Epidermal melanocyte (primary cell): ENCODE measurements around the gene COL23A1.
"Not testable (repeated sequence)": the region's sequence is repeated elsewhere in the genome, so short reads cannot be mapped to it uniquely, and the experiment has no call there.

ENCODE experiments used
- DNase-seq: peaks from one replicate; pipeline ENCODE4 v3.0.0; 2011; ENCODE audit warnings: low spot score; ENCODE audit not compliant: insufficient read length

The COL23A1 gene

GRCh38 chr5:178245389-178245788, 344.8 kb downstream of the COL23A1 start:
- no peak for DNase-seq

GRCh38 chr5:178244576-178244975, 345.6 kb downstream of the COL23A1 start:
- no peak for DNase-seq

DNA sequence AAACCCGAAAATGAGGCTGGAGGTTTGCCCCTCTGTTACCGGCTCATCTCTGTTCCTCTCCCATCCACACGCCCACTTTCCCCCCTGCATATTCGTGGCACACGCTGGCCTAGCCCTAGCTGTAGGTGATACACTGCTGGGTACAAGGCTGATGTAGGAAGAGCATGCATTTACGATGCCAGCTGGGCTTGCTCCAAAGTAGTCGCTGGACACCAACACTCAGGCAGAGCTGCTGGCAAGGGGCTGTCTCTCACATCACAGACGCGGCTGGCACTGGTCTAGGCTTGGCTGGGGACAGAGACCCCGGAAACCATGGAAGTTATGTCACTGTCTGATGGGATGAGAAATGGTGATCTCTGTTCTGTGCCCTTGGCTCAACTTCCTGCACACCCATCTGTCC, 347.8 kb downstream of the COL23A1 start:
- DNase-seq: no peak

GRCh38 chr5:178241688-178242231, 348.4 kb downstream of the COL23A1 start:
- DNase-seq: no peak

DNA sequence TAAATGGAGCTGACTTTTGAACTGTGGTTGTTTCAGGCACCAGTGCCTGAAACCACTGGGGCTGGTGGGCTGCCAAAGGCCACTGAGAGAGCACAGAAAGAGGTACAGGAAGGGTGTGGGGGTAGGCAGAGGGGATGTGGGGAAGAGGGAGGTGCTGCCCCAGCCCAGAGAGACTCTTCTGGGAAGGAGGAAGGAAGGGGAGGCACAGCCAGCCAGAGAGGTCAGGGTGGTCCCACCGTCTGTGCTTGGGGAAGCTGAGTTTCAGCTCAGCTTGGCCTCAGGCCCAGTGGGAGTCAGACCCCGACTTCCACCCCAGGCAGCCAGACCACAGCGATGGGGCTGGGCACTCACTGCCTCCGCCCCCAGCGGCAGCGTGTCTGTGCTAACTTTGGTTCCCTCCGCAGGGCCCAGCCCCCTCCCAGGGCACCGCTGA, 348.9 kb downstream of the COL23A1 start:
- no peak for DNase-seq

- no peak for DNase-seq
Observed at GRCh38 chr5:178240766-178241165, 349.4 kb downstream of the COL23A1 start.

DNA sequence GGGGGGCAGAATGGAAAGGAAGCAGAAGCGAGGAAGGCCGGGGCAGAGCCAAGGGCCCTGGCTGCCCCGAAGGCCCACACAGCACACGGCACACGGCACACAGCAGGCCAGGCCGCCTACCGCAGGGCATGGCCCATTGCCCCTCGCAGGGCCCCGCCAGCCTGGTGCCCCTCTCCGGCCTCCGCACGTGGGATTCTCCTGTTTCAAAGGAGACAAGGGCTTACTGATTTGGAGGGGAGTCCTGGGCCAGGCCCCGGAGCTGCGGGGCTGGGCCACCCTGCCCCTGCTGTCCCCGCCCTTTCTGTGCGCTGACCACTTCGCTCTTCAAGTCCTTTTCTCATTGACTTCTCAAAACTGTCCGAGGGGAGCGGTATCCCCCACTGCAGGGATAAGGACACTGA, 349.9 kb downstream of the COL23A1 start:
- no peak for DNase-seq

DNA sequence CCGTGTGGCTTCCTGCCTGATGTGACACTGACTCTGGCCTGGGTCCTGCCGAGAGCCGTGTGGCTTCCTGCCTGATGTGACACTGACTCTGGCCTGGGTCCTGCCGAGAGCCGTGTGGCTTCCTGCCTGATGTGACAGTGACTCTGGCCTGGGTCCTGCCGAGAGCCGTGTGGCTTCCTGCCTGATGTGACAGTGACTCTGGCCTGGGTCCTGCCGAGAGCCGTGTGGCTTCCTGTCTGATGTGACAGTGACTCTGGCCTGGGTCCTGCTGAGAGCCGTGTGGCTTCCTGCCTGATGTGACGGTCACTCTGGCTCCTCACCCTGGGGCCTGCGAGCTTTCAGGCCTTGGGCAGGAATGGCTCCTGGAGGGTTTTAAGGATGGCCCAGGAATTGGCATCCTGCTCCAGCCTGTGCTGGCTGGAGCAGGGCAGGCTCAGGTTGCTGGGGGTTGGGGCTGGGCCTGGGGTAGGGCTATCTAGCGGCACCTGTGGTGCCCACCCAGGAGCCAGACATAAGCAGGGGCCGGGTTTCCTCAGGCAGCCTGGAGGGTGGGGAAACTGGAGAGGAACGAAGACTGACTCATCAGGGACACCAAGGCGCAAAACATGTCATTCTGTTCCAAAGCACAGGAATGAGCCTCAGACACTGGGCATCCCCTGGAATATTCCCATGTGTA, 350.4 kb downstream of the COL23A1 start:
- DNase-seq: not testable (repeated sequence)

GRCh38 chr5:178238711-178239592, 351.2 kb downstream of the COL23A1 start:
- DNase-seq: no peak

DNA sequence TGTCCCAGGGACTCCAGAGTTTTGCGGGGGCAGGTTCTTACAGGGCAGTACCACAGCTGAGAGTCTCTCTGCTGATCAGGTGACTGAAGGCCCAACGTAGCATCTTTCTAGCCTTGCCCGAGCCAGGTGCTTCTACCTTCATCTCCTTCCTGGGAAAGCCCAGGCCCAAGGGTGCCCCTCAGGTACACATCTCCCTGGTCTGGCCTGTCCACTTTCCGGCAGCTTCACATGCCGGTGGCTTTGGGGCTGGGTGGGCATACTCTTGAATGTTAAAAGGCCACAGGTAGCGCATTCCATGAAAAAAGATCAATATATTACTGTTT, 351.9 kb downstream of the COL23A1 start:
- DNase-seq: no peak

DNA sequence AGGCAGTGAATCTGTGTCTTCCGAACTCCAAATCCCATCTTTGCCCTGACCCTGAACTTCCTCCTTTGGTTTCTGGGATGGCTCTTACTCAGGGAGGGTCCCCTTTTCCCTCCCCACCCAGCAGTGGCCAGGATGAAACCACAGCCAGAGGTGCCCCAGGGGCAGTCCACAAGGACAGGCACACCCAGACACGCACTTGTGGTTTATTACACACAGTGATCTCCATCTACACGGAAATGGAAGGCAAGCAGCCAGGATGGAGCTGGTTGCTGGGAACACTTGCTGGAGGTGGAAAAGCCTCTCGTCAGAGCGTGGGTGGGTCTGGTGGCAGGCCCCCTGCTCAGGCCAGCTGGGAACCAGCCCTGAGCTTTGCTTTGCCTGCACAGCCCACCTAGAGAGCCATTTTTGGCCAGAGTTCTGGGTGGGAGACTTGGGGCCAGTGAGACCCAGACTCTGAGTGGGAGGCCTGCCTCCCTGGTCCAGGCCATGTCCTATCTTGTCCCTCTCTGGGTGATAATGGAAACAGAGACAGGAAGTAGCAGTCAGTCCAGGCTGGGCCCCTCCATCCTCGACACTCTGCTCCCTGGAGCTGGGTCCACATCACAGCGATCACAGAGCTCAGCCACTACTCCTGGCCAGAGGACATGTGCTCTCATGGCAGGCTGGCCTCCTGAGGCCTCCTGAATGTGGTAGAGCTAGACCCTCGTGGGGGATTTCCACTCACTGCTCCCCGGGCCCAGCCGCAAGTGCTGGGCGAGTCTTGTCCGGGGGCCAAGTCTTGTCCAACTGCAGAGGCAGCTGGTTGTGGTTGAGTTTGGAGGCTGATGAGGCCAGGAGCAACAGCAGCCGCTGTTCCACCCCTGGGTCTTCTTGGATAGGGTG, 352.5 kb downstream of the COL23A1 start:
- DNase-seq: no peak

DNA sequence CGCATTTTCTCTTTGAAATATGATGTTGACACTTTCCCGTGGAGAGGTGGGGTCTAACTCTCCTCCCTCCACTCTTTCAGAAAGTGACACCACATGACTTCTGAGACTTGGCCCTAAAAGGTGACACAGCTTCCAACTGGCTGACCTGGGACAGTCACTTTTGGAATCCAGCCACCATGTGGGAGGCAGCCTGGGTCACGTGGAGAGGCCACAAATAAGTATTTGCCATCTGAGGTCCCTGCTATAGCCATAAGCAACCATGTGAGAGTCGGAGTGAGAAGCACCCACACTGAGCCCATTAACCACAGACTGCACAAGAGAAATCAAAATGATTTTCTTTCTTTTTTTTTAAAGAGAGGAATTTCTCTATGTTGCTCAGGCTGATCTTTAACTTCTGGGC, 353.5 kb downstream of the COL23A1 start:
- DNase-seq: no peak

DNA sequence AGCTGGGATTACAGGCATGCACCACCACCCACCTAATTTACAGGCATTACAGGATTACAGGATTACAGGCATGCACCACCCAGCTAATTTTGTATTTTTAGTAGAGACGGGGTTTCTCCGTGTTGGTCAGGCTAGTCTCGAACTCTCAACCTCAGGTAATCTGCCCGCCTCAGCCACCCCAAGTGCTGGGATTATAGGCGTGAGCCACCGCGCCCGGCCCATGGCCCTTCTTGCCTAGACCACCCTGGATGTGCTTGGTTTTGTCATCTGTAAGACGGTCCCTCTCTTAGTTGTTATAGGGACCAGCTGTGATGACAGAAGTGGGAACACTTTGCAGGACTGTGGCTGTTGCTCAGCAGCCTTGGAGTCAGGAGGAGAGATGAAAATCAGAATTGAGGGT, 354.1 kb downstream of the COL23A1 start:
- DNase-seq: no peak

DNA sequence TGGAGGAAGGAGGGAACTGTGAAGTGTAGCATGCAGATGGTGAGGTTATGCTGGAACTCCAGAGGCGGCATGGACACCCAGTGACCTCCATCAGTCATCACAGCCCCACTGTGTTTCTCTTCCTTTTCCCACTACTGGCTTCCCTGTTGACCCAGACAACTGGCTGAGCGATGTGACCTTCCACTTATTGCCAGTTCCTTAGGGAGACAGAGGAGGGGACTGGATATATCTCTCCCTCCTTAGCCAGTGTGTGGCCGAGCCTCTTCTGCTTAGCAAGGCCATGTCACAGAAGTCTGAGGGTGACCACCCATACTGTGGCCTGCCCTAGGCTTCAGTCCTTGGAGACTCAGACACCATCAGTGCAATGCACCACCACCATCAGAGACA, 354.6 kb downstream of the COL23A1 start:
- DNase-seq: no peak

- DNase-seq: peak; percentile 74
Observed at GRCh38 chr5:178234750-178235587, 355.2 kb downstream of the COL23A1 start.

- DNase-seq: no peak
Observed at GRCh38 chr5:178234121-178234749, 356.0 kb downstream of the COL23A1 start.

DNA sequence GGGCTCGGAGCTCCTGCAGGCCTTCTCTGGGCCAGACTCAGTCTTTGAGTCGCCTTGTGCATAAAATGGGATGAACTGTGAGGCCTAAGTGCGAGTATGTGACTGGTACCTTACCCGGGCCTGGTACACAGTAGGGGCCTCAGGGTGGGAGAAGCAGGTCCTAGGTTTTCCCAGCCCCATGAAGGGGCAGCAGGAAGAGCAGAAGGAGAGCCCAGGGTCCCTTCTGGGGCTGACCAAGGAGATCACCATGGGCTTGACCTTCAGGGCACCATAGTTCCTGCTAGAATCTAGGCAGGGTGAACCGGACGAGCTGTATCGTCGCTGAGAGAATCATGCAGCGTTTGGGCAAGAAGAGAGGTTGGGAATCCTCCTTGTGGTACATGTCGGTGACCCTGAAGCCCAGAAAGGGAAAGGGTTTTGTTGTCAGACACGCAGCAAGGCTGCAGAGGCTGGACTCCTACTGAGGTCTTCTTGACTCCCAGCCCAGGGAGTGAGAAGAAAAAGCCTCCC, 357.2 kb downstream of the COL23A1 start:
- DNase-seq: no peak

DNA sequence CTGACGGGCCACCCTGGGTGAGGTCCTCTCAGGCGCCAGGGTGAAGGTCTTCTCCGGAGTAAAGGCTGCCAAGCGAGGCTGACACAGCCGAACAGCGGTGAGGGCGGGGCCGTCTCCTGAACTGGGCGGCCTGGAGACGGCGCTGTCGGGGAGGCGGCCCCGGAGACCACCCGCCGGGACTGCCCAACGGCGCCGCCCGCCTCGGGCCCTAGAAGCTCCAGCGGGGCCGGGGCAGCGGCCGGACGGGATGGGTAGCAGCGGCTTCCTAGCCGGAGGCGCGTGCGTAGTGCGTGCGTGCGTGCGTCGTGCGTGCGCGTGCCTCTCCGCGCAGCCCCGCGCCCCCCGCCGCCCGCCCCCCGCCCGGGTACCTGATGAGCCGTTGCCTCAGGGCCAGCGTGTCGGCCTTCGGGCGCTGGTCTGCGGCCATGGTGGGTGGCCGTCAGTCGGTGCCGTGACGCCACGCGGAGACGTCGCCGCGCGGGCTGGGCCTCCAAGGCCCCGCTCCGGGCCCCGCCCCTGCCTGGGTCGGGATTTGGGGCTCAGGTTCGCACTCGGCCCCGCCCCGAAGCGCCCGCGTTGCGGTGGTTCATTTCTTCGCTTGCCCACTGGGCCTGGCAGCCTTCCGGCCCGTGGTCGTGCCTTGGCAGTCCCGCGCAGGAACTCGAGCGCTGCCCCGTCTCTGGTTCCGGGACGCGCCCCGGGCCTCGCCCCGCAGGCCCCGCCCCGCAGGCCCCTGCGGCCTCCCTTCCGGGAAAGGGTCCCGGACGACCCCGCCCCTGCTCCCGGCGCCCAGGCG, 357.9 kb downstream of the COL23A1 start, which contains the start of gene PHYKPL:
Gene PHYKPL (minus strand): TSS at position 679 of the 796 bp plus-strand sequence. CDS start 252 bp downstream, at position 427.
- peak; percentile 84 for DNase-seq

- DNase-seq: no peak
Observed at GRCh38 chr5:178231539-178232123, 358.6 kb downstream of the COL23A1 start.
